ENCODE data around the gene ASAH2.
A peak's percentile ranks its signal among the peaks of the same experiment; 100 is the strongest.
"Not testable (repeated sequence)": the region's sequence is repeated elsewhere in the genome, so short reads cannot be mapped to it uniquely, and the experiment has no call there.

ASAH2 gene

GRCh38 chr10:50254479-50254878 is 3.2 kb upstream of the ASAH2 start:
- DNase-seq (ENCODE audit: low read depth), result no peak

GRCh38 chr10:50250096-50250854 is 1.0 kb downstream of the ASAH2 start:
- DNase-seq (ENCODE audit: low read depth), result no peak

- DNase-seq (ENCODE audit: low read depth), result no peak
Observed at GRCh38 chr10:50248598-50248997, 2.7 kb downstream of the ASAH2 start.

- no peak for DNase-seq (ENCODE audit: low read depth)
Observed at GRCh38 chr10:50248062-50248461, 3.3 kb downstream of the ASAH2 start.

GRCh38 chr10:50244201-50244600 is 7.1 kb downstream of the ASAH2 start:
- DNase-seq (ENCODE audit: low read depth), result no peak

- no peak for DNase-seq (ENCODE audit: low read depth)
Observed at GRCh38 chr10:50242777-50243176, 8.5 kb downstream of the ASAH2 start.

GRCh38 chr10:50241478-50241877 is 9.8 kb downstream of the ASAH2 start:
- DNase-seq (ENCODE audit: low read depth), result not testable (repeated sequence)

GRCh38 chr10:50234486-50234885 is 16.8 kb downstream of the ASAH2 start:
- DNase-seq (ENCODE audit: low read depth), result no peak

- no peak for DNase-seq (ENCODE audit: low read depth)
Observed at GRCh38 chr10:50232261-50232639, 19.1 kb downstream of the ASAH2 start.

- no peak for DNase-seq (ENCODE audit: low read depth)
Observed at GRCh38 chr10:50231515-50232260, 19.6 kb downstream of the ASAH2 start.

GRCh38 chr10:50229460-50229859 is 21.9 kb downstream of the ASAH2 start:
- no peak for DNase-seq (ENCODE audit: low read depth)

GRCh38 chr10:50228672-50229071 is 22.6 kb downstream of the ASAH2 start:
- DNase-seq (ENCODE audit: low read depth), result no peak

GRCh38 chr10:50226610-50227009 is 24.7 kb downstream of the ASAH2 start:
- no peak for DNase-seq (ENCODE audit: low read depth)

GRCh38 chr10:50224330-50224952 is 26.9 kb downstream of the ASAH2 start:
- peak; percentile 50 for DNase-seq (ENCODE audit: low read depth)

GRCh38 chr10:50222199-50222598 is 29.1 kb downstream of the ASAH2 start:
- no peak for DNase-seq (ENCODE audit: low read depth)

- DNase-seq (ENCODE audit: low read depth), result no peak
Observed at GRCh38 chr10:50221470-50221869, 29.8 kb downstream of the ASAH2 start.

GRCh38 chr10:50219646-50220045 is 31.7 kb downstream of the ASAH2 start:
- DNase-seq (ENCODE audit: low read depth), result no peak

- DNase-seq (ENCODE audit: low read depth), result no peak
Observed at GRCh38 chr10:50219200-50219599, 32.1 kb downstream of the ASAH2 start.

- peak; percentile 79 for DNase-seq (ENCODE audit: low read depth)
Observed at GRCh38 chr10:50216894-50217293, 34.4 kb downstream of the ASAH2 start.

GRCh38 chr10:50216418-50216817 is 34.9 kb downstream of the ASAH2 start:
- no peak for DNase-seq (ENCODE audit: low read depth)

- no peak for DNase-seq (ENCODE audit: low read depth)
Observed at GRCh38 chr10:50211670-50212069, 39.6 kb downstream of the ASAH2 start.

- no peak for DNase-seq (ENCODE audit: low read depth)
Observed at GRCh38 chr10:50210876-50211275, 40.4 kb downstream of the ASAH2 start.

Measured in stromal cell of bone marrow (primary cell).